Measurements from ENCODE around the gene ANKMY1.

DNA sequence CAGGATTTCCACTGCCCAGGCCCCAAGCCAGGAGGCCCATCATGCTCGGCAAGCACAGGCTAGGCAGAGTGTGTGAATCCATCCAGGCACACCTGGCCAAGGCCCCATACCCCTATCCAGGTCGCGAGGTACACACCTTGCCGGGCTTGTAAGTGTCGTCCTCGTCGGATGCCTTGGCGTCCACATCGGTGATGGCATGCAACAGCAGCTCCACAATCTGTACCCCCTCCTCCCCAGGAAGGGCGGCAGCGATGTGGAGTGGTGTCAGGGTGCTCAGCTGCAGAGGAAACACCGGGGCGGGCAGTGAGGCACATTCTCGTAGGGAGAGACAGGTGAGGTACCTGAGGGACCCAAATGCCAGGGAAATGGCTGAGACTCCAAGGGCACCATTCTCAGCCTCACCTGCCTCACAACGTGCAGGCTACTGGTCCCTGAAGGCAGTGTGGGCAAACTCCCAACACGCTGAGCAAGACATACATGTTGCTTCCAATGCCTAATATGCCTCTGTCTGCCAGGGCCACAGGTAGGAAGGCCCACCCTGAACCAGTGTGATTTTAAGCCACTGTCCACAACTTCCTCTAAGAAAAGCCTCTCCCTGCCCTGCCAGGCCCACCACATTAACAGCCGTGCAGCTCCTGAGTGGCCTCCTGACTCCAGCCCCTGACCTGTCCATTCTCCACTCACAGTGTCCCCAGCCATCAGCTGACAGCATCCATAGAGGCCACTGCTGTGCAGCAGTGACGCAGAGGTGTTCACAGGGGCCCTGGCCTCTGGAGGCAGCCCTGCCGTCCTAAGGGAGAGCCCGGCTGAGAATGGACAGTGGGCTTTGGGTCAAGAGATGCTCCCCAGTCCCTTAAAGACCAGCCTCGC, 44.9 kb downstream of the ANKMY1 start:
- TF ChIP-seq, protein P1, sequence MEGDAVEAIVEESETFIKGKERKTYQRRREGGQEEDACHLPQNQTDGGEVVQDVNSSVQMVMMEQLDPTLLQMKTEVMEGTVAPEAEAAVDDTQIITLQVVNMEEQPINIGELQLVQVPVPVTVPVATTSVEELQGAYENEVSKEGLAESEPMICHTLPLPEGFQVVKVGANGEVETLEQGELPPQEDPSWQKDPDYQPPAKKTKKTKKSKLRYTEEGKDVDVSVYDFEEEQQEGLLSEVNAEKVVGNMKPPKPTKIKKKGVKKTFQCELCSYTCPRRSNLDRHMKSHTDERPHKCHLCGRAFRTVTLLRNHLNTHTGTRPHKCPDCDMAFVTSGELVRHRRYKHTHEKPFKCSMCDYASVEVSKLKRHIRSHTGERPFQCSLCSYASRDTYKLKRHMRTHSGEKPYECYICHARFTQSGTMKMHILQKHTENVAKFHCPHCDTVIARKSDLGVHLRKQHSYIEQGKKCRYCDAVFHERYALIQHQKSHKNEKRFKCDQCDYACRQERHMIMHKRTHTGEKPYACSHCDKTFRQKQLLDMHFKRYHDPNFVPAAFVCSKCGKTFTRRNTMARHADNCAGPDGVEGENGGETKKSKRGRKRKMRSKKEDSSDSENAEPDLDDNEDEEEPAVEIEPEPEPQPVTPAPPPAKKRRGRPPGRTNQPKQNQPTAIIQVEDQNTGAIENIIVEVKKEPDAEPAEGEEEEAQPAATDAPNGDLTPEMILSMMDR (IDR thresholded peaks at IDR 0.05), result no peak
- TF ChIP-seq POLR2A (IDR thresholded peaks at IDR 0.05), result no peak
